ENCODE results near the gene SLC25A33.
A peak's percentile ranks its signal among the peaks of the same experiment; 100 is the strongest.
"Not testable (repeated sequence)": the region's sequence is repeated elsewhere in the genome, so short reads cannot be mapped to it uniquely, and the experiment has no call there.

The SLC25A33 gene, protein sequence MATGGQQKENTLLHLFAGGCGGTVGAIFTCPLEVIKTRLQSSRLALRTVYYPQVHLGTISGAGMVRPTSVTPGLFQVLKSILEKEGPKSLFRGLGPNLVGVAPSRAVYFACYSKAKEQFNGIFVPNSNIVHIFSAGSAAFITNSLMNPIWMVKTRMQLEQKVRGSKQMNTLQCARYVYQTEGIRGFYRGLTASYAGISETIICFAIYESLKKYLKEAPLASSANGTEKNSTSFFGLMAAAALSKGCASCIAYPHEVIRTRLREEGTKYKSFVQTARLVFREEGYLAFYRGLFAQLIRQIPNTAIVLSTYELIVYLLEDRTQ

DNA sequence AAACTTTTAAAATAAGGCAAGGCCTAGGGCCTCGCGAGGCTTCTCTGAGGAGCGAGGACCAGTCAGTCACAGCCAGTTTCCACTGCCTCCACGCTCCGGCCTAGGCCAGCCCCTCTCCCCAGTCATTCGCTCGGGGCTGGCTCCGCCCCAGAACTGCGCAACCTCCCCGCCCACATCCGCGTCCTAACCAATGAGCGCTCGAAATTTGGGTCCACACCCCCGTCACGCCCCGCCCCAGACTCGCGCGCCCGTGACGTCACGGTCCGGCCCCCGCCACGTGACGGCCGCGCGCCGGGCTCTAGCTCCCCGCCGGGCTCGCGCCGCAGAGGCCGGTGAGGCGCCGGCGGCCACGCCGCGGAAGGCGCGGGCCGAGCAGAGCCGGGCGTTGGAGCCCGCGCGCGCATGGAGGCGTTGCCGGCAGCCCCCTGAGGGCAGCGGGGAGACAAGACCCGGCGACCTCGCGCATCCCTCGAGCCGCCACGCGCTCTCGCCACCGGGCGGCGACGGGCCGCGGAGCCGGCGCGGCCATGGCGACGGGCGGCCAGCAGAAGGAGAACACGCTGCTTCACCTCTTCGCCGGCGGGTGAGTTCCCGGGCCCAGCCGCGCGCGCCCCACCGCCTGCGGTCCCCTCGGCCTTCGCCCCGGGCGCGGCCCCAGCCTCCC lies at the start of gene SLC25A33:
SLC25A33 (plus strand) TSS at position 301 of the 664 bp plus-strand sequence; CDS start at position 528, 227 bp downstream.
- peak; percentile 84 for DNase-seq

DNA sequence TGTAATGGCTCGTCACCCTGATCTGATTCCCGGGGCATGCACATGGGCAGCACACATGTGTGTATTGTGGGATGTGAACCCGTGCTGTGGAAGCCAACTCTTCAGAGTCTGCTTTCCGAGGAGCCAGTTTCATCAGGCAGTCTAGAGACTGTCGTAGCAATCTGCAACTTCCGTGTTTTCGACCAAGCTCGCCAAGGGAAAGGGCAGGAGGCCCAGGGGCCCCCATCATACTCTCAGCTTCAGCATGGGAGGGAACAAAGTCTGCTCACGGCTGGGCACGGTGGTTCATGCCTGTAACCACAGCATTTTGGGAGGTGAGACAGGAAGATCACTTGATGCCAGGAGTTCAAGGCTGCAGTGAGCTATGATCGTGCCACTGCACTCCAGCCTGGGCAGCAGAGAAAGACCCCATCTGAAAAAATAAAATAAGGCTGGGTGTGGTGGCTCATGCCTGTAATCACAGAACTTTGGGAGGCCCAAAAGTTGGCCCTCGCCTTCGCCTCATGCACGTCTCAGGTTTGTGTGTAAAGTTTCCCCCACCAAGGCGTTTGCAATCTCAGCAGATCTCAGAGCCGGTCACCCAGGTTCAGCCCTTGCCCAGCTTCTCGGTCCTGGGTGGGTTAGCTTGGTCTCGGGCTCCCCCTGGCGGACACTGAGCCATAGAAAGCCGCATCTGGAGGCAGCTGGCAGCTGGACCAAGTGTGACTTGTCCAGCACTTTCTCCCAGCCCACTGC lies 48.5 kb upstream of the SLC25A33 start:
- peak; percentile 7 for DNase-seq

DNA sequence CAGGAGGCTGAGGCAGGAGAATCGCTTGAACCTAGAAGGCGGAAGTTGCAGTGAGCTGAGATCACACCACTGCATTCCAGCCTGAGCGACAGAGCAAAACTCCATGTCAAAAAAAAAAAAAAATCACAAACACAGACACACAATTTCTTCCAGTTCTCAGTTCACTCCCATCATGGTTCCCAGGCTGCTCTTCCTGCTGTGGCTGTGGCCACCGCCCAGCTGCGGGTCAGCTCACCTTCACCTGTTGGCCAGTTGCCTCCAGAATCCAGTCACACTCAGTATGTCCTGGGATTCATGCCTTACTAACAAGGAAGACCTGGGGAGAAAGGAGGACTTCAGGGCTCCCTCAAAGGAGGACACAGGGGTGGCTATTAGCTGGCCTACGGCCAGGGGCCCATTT lies 45.9 kb upstream of the SLC25A33 start:
- no peak for DNase-seq

DNA sequence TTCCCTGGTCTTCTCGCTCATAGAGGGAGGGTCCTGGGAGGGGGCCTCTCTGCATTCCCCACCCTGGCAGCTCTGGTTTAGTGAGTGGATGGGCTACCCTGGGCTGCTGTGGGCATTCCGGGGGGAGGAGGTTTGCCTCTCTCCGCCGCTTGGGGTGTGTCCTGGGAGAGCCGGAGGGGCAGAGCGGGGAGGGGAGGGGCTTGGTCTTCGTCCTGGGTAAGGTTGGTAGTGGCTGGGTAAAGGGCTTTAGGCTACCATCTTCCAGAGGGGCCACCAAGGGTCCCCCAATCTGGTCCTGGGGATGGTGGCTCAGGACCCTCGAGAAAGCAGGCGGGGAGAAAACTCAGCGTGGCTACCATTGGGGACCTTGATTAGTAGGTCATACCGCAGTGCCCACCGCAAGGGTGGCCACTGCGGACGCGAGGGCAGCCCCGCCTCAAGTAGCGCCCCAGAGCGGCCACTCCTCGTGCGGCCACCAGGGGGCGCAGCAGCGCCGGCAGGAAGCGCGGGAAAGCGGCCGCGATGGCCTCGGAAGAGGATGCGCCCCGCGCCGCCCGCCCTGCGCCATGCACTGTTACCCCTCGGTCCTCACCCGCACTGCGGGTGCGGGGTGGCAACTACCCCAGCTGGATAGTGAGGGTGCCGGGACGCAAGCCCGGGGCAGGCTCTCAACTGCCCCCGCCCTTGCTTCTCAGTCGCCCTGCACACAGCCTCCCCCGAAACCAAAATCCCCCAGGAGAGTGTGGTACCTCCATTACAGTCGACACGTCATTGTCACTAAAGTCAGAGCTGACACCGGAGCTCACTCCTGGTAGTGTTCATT lies 44.1 kb upstream of the SLC25A33 start:
- DNase-seq = peak; percentile 10

DNA sequence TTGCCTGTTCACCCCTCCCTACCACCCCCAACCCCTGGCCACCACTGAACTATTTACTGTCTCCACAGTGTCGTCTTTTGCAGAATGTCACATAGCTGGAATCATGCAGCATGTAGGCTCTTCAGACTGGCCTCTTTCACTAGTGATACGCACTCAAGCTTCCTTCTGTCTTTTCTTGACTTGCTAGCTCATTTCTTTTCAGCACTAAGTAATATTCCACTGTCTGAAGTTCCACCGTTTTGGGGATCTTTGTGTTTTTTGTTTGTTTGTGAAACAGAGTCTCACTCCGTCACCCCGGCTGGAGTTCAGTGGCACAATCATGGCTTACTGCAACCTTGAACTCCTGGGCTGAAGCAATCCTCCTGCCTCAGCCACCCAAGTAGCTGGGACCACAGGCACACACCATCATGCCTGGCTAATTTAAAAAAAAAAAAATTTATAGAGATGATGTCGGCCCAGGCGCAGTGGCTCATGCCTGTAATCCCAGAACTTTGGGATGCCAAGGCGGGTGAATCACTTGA lies 43.4 kb upstream of the SLC25A33 start:
- DNase-seq = no peak

DNA sequence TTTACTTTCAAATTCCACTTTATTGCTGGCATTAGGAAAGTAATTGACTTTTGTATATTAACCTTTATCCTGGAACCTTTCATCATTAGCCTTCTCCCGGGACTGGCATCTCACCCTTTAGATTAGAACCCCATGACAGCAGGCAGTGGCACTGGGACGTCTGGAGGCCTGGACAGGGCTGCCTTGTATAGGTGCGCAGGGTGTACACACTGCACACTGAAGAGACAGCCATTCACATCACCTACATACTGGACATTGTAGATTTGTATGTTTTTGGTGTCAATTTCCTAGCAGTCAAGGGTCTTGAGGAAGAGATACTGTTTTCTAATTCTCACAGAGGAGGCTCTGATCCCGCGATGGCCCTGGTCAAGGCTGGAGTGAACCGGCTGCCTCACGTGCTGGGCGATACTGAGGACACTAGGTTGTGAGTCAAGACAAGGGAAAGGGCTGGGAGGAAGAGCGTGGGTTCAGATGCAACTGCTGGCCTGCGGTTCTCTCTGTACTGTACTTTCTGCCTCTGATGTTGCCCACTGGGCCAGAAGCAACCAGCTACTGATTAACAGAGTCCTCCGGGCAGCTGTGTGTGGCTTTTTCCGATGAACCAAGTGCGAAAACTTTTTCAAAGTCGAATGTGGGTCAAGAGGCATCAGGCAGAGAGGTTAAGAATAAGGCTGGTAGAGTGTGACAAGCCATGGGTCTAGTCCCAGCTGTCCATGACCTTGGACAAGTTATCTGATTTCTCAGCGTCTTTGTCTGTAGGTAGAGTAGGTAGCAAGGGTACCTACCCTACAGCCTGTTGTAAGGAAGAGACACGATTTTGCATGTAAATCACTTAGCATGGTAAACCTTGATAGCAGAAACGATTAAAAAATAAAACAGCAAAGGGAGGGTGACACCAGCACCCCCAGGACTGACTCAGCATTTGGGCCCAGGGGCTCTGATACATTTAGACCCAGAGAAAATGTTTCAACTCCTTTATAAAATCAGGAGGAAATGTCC lies 38.2 kb upstream of the SLC25A33 start:
- DNase-seq = no peak

DNA sequence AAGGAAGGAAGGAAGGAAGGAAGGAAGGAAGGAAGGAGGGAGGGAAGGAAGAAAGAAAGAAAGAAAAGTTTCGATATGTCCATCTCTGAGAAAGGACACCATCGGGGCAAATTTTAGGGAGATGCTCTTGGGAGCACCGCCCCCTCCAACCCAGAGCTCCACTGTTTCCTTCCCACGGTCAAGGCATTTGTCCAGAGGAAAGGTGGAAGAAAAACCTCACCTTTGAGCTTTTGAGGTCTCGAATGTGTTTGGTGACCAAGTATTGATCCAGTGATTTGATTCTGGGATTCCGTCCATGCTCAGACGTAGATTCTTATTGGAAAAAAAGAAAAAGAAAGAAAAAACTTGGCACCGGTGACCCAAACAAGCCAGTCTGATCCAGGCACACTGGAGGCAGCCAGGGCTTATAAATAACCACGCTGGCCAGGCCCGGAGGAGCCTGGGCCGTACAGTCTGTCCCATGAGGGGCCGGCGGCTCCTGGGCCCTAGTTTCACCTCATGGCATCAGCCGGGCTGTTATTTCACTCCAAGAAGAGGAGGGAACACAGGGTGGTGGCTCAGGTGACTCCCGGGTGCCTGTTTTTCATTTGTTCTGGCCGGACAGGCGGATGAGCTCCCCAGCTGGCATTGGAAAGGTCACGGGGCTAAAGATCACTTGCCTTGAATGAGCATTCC lies 36.1 kb upstream of the SLC25A33 start:
- DNase-seq = no peak

DNA sequence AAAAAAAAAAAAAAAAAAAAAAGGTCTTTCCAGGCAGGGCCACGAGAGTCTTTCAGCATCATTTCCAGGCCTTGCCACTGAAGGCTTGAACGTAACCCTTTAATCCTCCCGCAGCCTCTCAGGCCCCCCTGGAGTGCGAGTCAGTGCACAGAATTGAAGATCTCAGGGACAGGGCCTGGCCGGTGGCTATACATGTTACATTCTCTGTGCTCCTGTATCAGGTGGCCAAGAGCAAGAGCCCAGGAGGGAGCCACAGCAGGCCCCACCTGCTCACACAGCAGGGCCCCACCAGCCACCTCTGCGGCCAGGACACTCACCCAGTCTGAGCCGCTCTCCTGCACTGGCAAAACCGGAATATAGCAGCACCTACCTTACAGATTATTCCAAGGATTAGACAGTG lies 34.1 kb upstream of the SLC25A33 start:
- DNase-seq = no peak

DNA sequence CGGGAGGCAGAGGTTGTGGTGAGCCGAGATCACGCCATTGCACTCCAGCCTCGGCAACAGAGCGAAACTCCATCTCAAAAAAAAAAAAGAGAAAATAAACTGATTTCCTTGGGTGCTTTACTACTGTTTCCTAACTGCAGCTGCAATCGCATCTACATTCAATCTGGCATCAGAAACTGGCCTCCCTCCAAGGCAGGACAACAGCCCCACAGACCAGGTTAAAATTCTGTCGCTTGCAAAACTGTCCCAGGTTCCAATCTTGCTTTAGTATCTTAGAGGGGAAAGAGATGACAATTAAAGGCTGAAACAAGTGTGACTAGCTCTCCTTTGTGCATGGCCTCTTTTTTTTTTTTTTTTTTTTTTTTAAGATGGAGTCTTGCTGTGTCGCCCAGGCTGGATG lies 32.4 kb upstream of the SLC25A33 start:
- DNase-seq = no peak

DNA sequence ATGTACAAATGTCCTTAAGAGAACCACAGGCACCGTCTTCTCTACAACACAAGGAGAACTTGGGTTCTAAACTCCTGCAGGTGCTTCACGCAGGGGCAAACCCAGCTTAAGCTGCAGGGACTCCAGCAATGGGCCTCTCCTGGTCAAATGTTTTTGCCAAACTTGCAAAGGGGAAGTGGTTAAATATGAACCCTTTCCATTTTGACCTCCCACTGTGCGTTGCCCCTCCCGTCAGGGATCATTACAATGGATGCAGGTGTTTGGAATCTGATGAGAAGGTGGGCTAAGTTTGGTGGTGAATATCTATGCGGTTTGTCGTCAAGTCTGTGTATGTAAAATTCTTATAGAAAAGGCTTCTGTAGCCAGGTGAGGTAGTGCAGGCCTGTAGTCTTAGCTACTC lies 29.1 kb upstream of the SLC25A33 start:
- no peak for DNase-seq

DNA sequence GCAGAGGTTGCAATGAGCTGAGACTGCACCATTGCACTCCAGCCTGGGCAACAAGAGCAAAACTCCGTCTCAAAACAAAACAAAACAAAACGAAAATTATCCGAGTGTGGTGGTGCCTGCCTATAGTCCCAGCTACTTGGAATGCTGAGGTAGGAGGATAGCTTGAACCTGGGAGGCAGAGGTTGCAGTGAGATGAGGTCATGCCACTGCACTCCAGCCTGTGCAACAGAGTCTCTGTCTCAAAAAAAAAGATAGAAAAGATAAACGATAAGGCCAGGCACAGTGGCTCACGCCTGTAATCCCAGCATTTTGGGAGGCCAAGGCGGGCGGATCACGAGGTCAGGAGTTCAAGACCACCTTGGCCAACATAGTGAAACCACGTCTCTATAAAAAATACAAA lies 23.7 kb upstream of the SLC25A33 start:
- DNase-seq = not testable (repeated sequence)

DNA sequence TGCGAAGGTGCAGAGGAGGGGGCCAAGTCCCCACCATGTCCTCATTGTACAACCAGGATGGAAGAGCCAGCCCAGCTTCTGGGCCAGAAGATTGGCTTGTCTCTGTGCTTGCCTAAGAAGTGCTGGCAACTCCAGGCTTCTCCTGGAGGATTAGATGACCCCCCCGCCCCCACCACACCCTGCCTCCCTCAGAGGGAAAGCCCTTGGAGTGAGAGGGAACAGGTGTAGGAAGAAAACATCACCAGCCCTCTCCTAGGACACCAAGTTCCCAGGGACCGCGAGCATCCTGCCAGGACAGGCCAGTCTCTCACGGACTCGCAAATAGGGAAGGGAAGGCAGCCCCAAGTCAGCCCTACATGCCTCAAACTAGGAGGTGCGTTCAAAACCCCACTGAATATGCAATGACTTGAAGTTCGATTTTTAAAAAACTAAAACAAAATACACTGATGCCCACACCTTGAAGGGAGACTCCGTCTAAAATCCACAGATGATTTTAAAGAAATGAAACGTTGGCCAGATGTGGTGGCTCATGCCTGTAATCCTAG lies 20.7 kb upstream of the SLC25A33 start:
- DNase-seq = no peak

DNA sequence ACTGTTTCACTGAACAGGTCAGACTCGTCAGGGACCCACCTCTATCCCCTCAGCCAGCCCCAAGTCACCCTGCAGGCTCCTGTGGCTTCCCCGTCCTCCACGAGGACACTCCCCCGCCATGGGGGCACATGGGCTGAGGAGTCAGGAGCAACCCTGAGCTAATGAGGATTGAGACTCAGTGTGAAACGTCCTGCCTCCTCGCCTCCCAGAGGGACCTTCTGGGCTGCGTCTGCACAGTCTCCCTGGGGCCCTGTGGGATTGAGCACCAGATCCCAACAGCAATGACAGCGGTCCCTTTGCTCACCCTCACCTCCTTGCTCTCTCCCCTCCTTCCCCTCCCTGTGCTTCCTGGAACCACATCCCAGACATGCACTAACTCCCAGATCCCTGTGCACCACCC lies 18.9 kb upstream of the SLC25A33 start:
- no peak for DNase-seq

DNA sequence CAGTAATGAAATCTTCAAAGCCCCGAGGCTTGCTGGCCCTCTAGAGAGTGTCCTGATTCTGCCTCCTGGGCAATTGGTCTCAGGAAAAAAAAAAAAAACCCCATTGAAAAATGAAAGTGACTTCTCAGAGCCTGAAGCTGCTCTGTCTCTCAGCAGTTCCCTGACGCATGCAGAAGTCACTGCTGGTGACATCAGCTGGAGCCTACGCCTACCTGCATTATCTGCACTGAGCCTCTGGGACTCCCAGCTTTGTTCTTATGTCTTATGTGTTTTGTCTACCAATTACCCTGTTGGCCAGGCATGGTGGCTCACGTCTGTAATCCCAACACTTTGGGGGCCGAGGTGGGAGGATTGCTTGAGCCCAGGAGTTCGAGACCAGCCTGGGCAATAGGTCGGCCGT lies 10.1 kb upstream of the SLC25A33 start:
- DNase-seq = no peak

DNA sequence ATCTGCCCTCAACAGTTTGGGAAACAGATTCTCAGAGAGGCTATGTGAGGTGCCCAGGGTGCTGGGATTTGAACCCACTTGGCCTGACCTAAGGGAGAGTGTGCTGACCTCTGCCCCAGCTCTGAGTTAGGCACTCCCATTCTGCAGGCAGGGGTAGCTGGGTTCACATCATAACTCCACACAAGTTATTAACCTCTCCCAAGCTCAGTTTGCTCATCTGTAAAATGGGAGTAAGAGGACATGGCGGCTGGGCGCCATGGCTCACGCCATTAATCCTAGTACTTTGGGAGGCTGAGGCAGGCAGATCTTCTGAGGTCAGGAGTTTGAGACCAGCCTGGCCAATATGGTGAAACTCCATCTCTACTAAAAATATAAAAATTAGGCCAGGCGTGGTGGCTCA lies 8.9 kb upstream of the SLC25A33 start:
- no peak for DNase-seq

DNA sequence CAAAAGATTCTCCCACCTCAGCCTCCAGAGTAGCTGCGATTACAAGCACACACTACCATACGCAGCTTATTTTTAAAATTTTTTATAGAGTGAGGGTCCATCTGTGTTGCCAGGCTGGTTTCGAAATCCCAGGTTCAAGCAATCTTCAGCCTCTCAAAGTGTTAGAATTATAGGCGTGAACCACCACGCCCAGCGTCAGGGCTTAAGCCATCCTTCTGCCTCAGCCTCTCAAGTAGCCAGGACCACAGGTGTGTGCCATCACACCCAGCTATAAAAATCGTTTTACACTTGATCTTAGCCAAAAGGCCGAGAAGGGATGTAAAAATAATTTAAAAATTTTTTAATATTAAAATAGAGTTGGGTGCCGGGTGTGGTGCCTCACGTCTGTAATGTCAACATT lies 4.3 kb upstream of the SLC25A33 start:
- no peak for DNase-seq

DNA sequence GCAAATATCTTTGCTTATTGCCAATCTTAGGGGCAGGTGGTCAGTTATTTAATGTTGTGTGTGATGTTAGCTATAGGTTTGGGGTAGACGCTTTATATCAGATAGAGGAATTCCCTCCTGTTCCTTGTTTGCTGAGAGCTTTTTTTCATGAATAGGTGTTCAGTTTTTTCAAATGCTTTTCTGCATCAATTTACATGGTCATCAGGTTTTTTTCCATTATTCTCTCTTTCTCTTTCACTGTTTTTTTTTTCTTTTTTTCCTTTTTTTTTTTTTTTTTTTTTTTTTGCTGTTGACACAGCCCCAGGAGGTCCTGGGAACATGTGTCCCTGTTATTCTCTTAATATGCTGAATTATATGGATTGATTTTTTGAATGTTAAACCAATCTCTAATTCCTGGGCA lies 3.0 kb upstream of the SLC25A33 start:
- DNase-seq = no peak

DNA sequence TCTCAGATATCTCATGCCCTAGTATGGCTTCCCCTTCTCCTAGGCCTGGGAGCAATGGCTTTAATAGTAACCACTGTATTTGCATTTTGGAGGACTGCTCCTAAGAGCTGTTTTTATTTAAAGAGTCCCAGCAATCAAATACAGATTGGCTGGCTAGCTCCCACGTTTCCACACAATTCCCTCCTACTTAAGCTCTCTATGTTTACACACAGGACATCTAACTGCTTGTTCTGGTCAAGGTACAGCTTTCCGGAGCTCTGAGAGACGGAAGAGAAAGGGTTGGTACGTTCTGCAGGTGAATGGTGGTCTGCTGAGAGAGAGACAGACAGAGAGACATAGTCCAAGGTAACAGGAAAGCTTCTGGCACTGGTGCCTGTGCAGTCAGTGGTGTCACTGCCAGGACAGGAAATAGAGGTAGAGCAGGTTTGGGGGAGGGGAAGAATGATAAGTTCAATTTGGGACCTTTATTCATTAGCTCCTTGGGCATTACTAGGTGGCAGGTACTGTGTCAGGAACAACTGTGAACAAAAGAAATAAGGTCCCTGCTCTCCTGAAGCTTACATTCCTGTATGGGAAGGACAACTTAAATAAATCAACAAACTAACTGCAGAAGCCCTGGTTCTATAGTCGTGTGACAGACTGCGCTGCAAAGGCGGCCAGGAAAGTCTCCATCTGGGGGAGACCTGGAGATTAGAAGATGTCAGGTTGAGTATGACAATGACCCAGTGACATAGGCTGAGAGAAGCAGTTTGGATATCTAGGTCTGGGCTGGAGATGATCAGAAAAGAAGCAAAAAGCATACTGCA lies 1.2 kb upstream of the SLC25A33 start:
- DNase-seq = no peak

DNA sequence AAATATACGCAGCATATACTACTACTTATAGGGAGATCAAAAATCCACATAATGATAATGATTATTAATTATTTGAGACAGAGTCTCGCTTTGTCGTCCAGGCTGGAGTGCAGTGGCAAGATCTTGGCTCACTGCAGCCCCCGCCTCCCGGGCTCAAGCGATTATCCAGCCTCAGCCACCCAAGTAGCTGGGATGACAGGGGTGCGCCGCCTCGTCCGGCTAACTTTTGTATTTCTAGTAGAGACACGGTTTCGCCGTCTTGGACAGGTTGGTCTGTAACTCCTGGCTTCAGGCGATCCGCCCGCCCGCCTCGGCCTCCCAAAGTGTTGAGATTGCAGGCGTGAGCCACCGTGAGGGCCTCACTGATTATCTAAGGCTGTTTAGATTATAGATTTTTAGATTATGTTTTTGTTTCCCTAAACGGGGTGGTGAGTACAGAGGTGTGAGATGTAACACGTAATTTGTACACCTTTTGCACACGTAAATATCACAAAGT lies 548 bp upstream of the SLC25A33 start:
- DNase-seq = no peak
